Activated CD8-positive, alpha-beta memory T cell treated with anti-CD3 and anti-CD28 coated beads, Interleukin-2, amount 50 U/mL, for 24 hours (primary cell): ENCODE data around the gene LHFPL6.

Source experiments
- DNase-seq: peaks from one replicate; pipeline ENCODE4 v3.0.0-alpha.2; 2020; ENCODE audit errors: extremely low read depth

Gene LHFPL6

DNA sequence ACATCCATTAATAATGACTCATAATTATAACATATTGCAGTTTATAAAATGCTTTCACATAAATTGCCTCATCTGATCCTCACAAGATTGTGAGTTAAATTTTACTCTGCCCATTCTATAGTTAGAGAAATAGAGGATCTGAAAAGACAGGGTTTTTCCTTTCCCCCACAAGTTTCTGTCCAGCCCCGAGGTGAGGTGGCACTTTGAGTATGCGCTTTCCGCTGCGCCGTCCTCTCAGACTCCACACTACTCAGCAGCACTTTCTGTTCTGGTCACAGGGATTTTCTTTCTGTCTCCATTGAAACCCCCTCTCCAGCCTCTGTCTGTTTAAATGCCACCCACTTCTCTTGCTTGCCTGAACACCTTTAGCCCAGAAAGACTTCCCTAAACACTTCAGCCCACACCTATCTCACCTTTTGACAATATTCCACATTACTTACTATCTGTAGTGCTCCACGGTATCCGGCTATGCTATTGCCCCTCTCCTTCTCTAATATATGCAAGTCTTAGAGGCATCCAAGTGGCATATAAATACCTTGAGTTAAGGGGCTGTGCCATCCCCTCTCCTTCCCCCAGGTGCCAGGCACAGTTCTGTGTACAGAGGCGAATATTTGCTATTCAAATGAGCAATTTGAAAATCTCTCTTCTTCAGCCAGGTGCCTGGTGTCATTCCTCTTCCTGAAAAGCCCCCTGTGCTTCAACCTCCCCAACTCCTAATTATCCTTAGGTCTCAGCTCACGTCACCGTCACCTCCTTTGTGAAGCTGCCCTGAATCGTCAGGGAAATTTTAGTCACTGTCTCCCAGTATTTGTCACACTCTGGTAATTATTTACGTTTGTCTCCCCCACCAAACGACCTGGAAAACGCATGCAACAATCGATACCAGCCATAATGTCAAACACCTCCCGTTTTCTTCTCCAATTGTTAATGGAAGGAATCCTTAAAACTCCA lies 296.1 kb downstream of the LHFPL6 start:
- no peak for DNase-seq

DNA sequence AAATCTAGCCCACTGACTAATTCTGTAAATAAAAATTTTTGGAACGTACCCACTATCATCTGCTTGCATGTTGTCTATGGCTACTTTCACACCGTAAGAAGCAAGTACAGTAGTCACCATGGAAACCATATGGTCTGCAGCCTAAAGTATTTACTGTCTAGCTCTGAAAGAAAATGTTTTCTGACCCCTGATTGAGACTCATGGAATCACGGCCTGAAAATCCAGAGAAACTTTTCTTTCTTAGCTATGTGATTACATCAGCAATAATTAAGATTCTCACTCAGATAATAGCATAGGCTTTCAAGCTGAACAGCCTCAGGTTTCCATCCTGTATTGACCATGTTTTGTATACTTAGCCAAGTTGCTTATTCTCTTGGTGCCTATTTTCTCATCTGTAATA lies 300.2 kb downstream of the LHFPL6 start:
- no peak for DNase-seq

DNA sequence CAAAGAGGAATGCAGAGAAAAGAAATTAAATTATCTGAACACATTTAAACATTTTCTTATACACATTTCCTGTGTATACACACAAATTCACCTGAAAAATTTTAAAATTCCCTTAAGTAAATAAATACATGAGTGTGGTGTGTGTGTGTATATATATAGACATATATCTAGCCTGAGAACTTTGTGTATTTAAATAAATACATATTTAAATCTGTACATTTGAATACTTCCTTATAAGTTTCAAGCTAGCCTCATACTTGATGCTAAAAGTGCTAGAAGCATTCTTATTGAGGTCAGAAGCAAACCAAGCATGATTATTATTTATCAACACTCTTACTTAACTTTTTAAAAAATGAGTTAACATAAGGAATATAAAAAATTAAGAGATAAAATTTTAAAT lies 304.0 kb downstream of the LHFPL6 start:
- DNase-seq: no peak

DNA sequence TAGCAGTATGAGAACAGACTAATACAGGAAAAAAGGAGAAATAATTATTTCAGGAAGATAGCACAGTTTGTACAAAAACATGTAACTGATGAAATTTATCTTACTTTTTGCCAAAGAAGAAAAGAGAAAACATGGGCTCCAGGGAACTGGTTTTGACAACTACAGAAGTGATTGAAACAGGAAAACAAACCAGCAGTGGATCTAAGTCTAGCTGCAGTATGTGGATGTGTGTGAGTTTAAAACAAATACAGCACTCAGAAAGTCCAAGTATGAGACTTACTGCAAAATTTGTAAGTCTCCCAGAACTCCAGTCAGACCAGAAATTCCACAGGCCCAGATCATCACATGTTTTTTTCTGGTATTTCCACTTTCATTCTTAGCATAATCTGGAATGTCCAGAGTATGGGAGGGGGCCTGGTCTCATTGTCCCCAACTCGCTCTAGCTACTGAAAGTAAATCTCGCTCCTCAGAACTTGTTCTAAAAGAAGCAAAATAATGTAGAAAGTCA lies 305.3 kb downstream of the LHFPL6 start:
- no peak for DNase-seq

DNA sequence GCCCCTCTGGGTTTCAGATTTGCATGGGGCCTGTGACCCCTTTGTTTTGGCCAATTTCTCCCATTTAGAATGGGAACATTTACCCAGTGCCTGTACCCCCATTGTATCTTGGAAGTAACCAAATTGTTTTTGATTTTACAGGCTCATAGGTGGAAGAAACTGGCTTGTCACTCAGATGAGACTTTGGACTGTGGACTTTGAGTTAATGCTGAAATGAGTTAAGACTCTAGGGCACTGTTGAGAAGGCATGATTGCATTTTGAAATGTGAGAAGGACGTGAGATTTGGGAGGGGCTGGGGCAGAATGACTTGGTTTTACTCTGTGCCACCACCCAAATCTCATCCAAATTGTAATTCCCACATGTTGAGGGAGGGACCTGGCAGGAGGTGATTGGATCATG lies 306.0 kb downstream of the LHFPL6 start:
- DNase-seq: no peak

DNA sequence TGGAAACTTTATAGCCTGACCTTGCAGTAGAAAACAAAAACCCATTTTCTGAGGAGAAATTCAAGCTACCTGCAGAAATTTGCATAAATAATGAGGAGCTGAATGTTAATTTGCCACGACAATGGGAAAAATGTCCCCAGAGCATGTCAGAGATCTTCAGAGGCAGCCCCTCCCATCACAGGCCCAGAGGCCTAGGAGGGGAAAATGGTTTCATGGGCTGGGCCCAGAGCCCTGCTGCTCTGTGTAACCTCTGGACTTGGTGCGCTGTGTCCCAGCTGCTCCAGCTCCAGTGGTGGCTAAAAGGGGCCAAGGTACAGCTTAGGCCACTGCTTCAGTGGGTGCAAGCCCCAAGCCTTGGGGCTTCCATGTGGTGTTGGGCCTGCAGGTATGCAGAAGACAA lies 306.8 kb downstream of the LHFPL6 start:
- no peak for DNase-seq
